Keratinocyte (primary cell): Measurements from ENCODE around the gene HOXD10.

Experiments used
- CTCF ChIP-seq, 3 experiments: IDR thresholded peaks in 1 of 3; conservative IDR thresholded peaks in 1 of 3; optimal IDR thresholded peaks in 1 of 3; 2 replicates in 2 of 3; 3 replicates in 1 of 3; pipeline versions ENCODE3 to v1.5.1; 2011; ENCODE audit warnings: low read length in 3 of 3, mild to moderate bottlenecking in 3 of 3, moderate library complexity in 2 of 3, control low read depth in 1 of 3, inconsistent platforms in 1 of 3; ENCODE audit not compliant: insufficient read depth in 2 of 3; ENCODE audit errors: extremely low read depth in 1 of 3
- EZH2 ChIP-seq: IDR thresholded peaks from one replicate; pipeline ENCODE4 v1.6.1; 2012; ENCODE audit warnings: inconsistent platforms, mild to moderate bottlenecking, low read length, moderate library complexity

- TF ChIP-seq CTCF (optimal IDR thresholded peaks at IDR 0.05 in 1 of 3, IDR thresholded peaks at IDR 0.05 in 1 of 3, conservative IDR thresholded peaks at IDR 0.05 in 1 of 3; ENCODE audit: extremely low read depth in 1 of 3, insufficient read depth in 2 of 3, low read length in 3 of 3) (no peak), EZH2 (peak; percentile 31)
Observed at GRCh38 chr2:176125772-176126054, 9.1 kb downstream of the HOXD10 start.
